Gastroesophageal sphincter (tissue), 3 donors: ENCODE measurements around the gene CD79B.

Experiments used
- POLR2A ChIP-seq, 2 donors: fragments of 450-650 bp; IDR thresholded peaks; one replicate each; pipeline ENCODE4 v1.6.1; 2017; ENCODE audit warnings: antibody characterized with exemption in 2 of 2, mild to moderate bottlenecking in 2 of 2, moderate library complexity in 1 of 2
- TF ChIP-seq, protein P1 (sequence below), 4 experiments: fragments of 200-600 bp in 2 of 4; fragments of 450-650 bp in 2 of 4; sonication (generic) in 1 of 4; IDR thresholded peaks; one replicate each; pipeline ENCODE4 v1.5.1; 2017 to 2019; ENCODE audit warnings: antibody characterized with exemption in 4 of 4, mild to moderate bottlenecking in 2 of 4, moderate library complexity in 2 of 4

GRCh38 chr17:63928966-63929695 is 3.0 kb downstream of the CD79B start:
- TF ChIP-seq, protein P1, sequence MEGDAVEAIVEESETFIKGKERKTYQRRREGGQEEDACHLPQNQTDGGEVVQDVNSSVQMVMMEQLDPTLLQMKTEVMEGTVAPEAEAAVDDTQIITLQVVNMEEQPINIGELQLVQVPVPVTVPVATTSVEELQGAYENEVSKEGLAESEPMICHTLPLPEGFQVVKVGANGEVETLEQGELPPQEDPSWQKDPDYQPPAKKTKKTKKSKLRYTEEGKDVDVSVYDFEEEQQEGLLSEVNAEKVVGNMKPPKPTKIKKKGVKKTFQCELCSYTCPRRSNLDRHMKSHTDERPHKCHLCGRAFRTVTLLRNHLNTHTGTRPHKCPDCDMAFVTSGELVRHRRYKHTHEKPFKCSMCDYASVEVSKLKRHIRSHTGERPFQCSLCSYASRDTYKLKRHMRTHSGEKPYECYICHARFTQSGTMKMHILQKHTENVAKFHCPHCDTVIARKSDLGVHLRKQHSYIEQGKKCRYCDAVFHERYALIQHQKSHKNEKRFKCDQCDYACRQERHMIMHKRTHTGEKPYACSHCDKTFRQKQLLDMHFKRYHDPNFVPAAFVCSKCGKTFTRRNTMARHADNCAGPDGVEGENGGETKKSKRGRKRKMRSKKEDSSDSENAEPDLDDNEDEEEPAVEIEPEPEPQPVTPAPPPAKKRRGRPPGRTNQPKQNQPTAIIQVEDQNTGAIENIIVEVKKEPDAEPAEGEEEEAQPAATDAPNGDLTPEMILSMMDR (IDR thresholded peaks at IDR 0.05): no peak
- no peak for TF ChIP-seq POLR2A (IDR thresholded peaks at IDR 0.05)
